Smooth muscle cell (in vitro differentiated cells): Measurements from ENCODE around the gene SOBP. TPM values are rescaled to one million over a fixed set of nuclear protein-coding genes. Genes with fewer than 3 reads are reported as not detected.

Source experiments
- DNase-seq: peaks from one replicate; lab custom pipeline; 2025; ENCODE audit not compliant: unreplicated experiment; lab: John Stamatoyannopoulos, UW
- H2AFZ ChIP-seq: fragments of 200-600 bp; sonication (generic); 2 replicates; pipeline ENCODE4 v1.6.0; 2016; ENCODE audit warnings: antibody characterized with exemption, low read depth, mild to moderate bottlenecking
- H3F3A ChIP-seq: fragments of 200-600 bp; sonication (generic); 2 replicates; pipeline ENCODE4 v1.6.0; 2017; ENCODE audit warnings: antibody characterized with exemption, low read depth
- H3K27ac ChIP-seq: fragments of 200-600 bp; sonication (generic); 2 replicates; pipeline ENCODE4 v1.5.1; 2016; ENCODE audit warnings: low read depth, mild to moderate bottlenecking
- H3K27me3 ChIP-seq: fragments of 200-600 bp; sonication (generic); 2 replicates; pipeline ENCODE4 v1.6.1; 2016; ENCODE audit warnings: low read depth, mild to moderate bottlenecking
- H3K36me3 ChIP-seq: fragments of 200-600 bp; sonication (generic); 2 replicates; pipeline ENCODE4 v1.5.1; 2016; ENCODE audit warnings: low read depth
- H3K4me1 ChIP-seq: fragments of 200-600 bp; sonication (generic); 2 replicates; pipeline ENCODE4 v1.5.1; 2016; ENCODE audit warnings: low read depth
- H3K4me2 ChIP-seq: fragments of 200-600 bp; sonication (generic); 2 replicates; pipeline ENCODE4 v1.6.0; 2016; ENCODE audit warnings: mild to moderate bottlenecking
- H3K4me3 ChIP-seq: fragments of 200-600 bp; sonication (generic); 2 replicates; pipeline ENCODE4 v1.5.1; 2016; ENCODE audit warnings: mild to moderate bottlenecking
- H3K79me2 ChIP-seq: fragments of 200-600 bp; sonication (generic); 2 replicates; pipeline ENCODE4 v1.6.0; 2016; ENCODE audit warnings: low read depth, mild to moderate bottlenecking
- H3K9ac ChIP-seq: fragments of 200-600 bp; sonication (generic); 2 replicates; pipeline ENCODE4 v1.6.0; 2016; ENCODE audit warnings: low read depth
- H3K9me3 ChIP-seq: fragments of 200-600 bp; sonication (generic); replicated peaks from 2 replicates; pipeline ENCODE4 v1.5.1; 2016; ENCODE audit warnings: low read depth
- H4K20me1 ChIP-seq: fragments of 200-600 bp; sonication (generic); 2 replicates; pipeline ENCODE4 v1.6.0; 2016; ENCODE audit warnings: low read depth
- CTCF ChIP-seq: fragments of 200-600 bp; sonication (generic); IDR thresholded peaks from 2 replicates; pipeline ENCODE4 v1.5.1; 2017; ENCODE audit warnings: borderline replicate concordance, mild to moderate bottlenecking, antibody characterized with exemption; ENCODE audit not compliant: insufficient read depth, poor library complexity, severe bottlenecking
- WGBS: methylation state at CpG from one replicate; pipeline ENCODE4 v1.1.7; 2016; ENCODE audit warnings: low lambda C conversion rate; 5-methylcytosine and 5-hydroxymethylcytosine counted together
- polyA plus RNA-seq: library from polyadenylated mRNA; unstranded; fragments of >200 nt; fragmentation: Nextera tagmentation; extraction: Ambion mirVana; gene quantifications from 2 replicates; pipeline ENCODE4 v1.2.1, GENCODE V29; 2016
- total RNA-seq: library from RNA; depleted of rRNA; stranded (reverse); fragments of >200 nt; gene quantifications from 2 replicates; pipeline ENCODE4 v1.2.3, GENCODE V29; 2014

The SOBP gene
- total and polyA plus RNA-seq, 2 experiments from 2014 or later, result 0.67 to 4.0 TPM

- 89% methylated on average over 7 of the region's 7 CpGs for WGBS
- H3K4me1 ChIP-seq, result no peaks in the 10 kb centered on the region
Observed at GRCh38 chr6:107709341-107709740, 219.4 kb downstream of the SOBP start.

More at GRCh38 chr6:107709341-107709740, 219.4 kb downstream of the SOBP start:
- Histone ChIP-seq H3K9ac (no peak overlapping the region), H2AFZ (no peak overlapping the region), H3K27ac (no peak overlapping the region), H3K4me2 (no peak overlapping the region), H3F3A (no peaks in the 10 kb centered on the region), H3K27me3 (no peaks in the 10 kb centered on the region), H4K20me1 (no peaks in the 10 kb centered on the region), H3K79me2 (no peaks in the 10 kb centered on the region), H3K4me3 (no peak overlapping the region), H3K9me3 (no peaks in the 10 kb centered on the region), H3K36me3 (no peaks in the 10 kb centered on the region)
- no peak for TF ChIP-seq CTCF
- DNase-seq, result no peak

Other genes starting within 250 kb of the SOBP start
- 15.5 and 21.6 TPM in 2 replicates for gene PDSS2, start 30.6 kb upstream of the SOBP start, total RNA-seq
- gene PDSS2, start 30.6 kb upstream of the SOBP start, polyA plus RNA-seq, result 12.1 and 12.8 TPM in 2 replicates